A549 (cell line): Measurements from ENCODE around the gene HEXB.

Experiments
- CTCF ChIP-seq: fragments of >200 bp; sonication (Bioruptor Twin); formaldehyde crosslinking; IDR thresholded peaks from 3 replicates; pipeline ENCODE4 v1.5.1; 2016
- EP300 ChIP-seq, 2 experiments: fragments of >200 bp; sonication (Bioruptor Twin); formaldehyde crosslinking; IDR thresholded peaks; 2 replicates in 1 of 2; 3 replicates in 1 of 2; pipeline ENCODE4 v1.6.1; 2016 to 2017
- MAX ChIP-seq: IDR thresholded peaks from 2 replicates; pipeline ENCODE4 v1.6.1; 2012
- POLR2A ChIP-seq: IDR thresholded peaks from 2 replicates; pipeline ENCODE4 v1.6.1; 2012; ENCODE audit warnings: mild to moderate bottlenecking, low read length
- RCOR1 ChIP-seq: fragments of 150-350 bp; IDR thresholded peaks from 2 replicates; pipeline ENCODE4 v1.6.1; 2014; ENCODE audit warnings: antibody characterized with exemption, low read length, low read depth
- REST ChIP-seq: fragments of 200-600 bp; sonication (generic); IDR thresholded peaks from 2 replicates; pipeline ENCODE4 v1.6.1; 2016; ENCODE audit warnings: antibody characterized with exemption, mild to moderate bottlenecking, moderate library complexity

GRCh38 chr5:74670396-74671038 lies 14.5 kb upstream of the HEXB start:
- no peak for TF ChIP-seq EP300 (IDR thresholded peaks at IDR 0.05)
- TF ChIP-seq CTCF: no peak
- no peak for TF ChIP-seq POLR2A
- no peak for TF ChIP-seq RCOR1
- no peak for TF ChIP-seq MAX
- no peak for TF ChIP-seq REST
